GM21360 (cell line): ENCODE measurements around the gene UBA7.
A peak's percentile ranks its signal among the peaks of the same experiment; 100 is the strongest.

ENCODE experiments used
- ATAC-seq: cut with Tn5 transposase; IDR thresholded peaks from one replicate; pipeline ENCODE4 v1.9.1; 2021; ENCODE audit warnings: mild to moderate bottlenecking, moderate library complexity; ENCODE audit not compliant: unreplicated experiment

Gene UBA7

GRCh38 chr3:49805897-49806701 is 7.7 kb downstream of the UBA7 start:
- no peak for ATAC-seq

GRCh38 chr3:49805367-49805782 is 8.4 kb downstream of the UBA7 start:
- ATAC-seq: no peak

- no peak for ATAC-seq
These were observed 9.4 kb downstream of the UBA7 start for GRCh38 chr3:49804141-49805041.

GRCh38 chr3:49803465-49804140 is 10.2 kb downstream of the UBA7 start:
- peak; percentile 9 for ATAC-seq

- peak; percentile 44 for ATAC-seq
These were observed 10.9 kb downstream of the UBA7 start, which contains the start of gene INKA1 for GRCh38 chr3:49802719-49803464. INKA1 (plus strand) TSS chr3:49803261; CDS start chr3:49803393, 132 bp downstream.

GRCh38 chr3:49801160-49801559 is 12.6 kb downstream of the UBA7 start:
- ATAC-seq: no peak

- no peak for ATAC-seq
These were observed 14.0 kb downstream of the UBA7 start, which contains the start of gene CDHR4 for GRCh38 chr3:49799761-49800160. CDHR4 (minus strand) TSS chr3:49799873; CDS start chr3:49799812, 61 bp downstream.

- no peak for ATAC-seq
These were observed 14.6 kb downstream of the UBA7 start for GRCh38 chr3:49799105-49799504.

GRCh38 chr3:49794926-49795905 is 18.5 kb downstream of the UBA7 start:
- no peak for ATAC-seq

- ATAC-seq: no peak
These were observed 19.3 kb downstream of the UBA7 start for GRCh38 chr3:49794431-49794830.

- ATAC-seq: no peak
These were observed 20.2 kb downstream of the UBA7 start for GRCh38 chr3:49793486-49794085.

- no peak for ATAC-seq
These were observed 21.2 kb downstream of the UBA7 start for GRCh38 chr3:49792371-49793150.

GRCh38 chr3:49791571-49791970 is 22.2 kb downstream of the UBA7 start:
- ATAC-seq: no peak

GRCh38 chr3:49790626-49791411 is 22.9 kb downstream of the UBA7 start:
- ATAC-seq: no peak

- no peak for ATAC-seq
These were observed 25.7 kb downstream of the UBA7 start for GRCh38 chr3:49788056-49788455.

GRCh38 chr3:49787536-49787935 is 26.2 kb downstream of the UBA7 start:
- no peak for ATAC-seq

GRCh38 chr3:49787182-49787464 is 26.6 kb downstream of the UBA7 start:
- no peak for ATAC-seq
